NCI-H2227 (cell line): Measurements from ENCODE around the gene MAST4.
A peak's percentile ranks its signal among the peaks of the same experiment; 100 is the strongest.

Source experiments
- DNase-seq: peaks from one replicate; lab custom pipeline; 2025; ENCODE audit not compliant: unreplicated experiment; lab: John Stamatoyannopoulos, UW

MAST4 gene

DNA sequence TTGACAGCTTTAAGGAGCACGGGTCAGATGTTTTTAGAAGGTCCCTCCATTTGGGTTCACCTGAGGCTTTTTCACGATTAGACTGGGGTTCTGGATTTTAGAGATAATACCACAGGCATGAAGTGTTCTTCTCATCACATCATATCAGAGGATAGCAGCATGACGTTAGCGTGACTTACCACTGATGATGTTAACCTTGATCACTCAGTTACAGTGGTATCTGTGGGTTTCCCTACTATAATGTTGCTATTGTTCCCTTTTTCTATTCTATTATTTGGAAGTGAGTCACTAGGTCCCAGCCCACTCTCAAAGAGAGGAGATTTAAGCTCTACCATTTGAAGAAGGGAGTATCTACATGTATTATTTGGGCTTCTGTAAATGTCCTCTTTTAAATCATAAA, 300.0 kb downstream of the MAST4 start:
- DNase-seq = no peak

DNA sequence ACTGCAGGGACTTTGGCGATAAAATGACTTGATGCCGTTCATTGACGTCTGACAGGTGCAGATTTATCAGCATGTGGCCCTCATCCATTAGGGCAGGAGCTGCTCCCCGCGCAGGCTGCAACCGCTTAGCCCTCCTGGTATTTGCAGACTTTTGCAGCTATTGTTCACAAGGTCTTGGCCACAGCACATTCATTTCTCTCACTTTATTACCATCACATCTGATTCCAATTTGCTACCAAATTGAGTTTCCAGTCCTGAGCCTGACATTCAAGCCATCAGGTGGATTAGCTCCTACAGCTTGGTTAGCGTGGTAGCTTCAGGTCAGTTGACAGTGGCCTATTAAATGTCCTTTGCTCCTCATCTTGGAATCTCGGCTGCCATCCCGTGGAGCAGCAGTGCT, 301.2 kb downstream of the MAST4 start:
- peak; percentile 29 for DNase-seq

GRCh38 chr5:66898241-66898995, 302.2 kb downstream of the MAST4 start:
- DNase-seq = no peak

GRCh38 chr5:66903218-66903617, 307.0 kb downstream of the MAST4 start:
- DNase-seq = no peak

DNA sequence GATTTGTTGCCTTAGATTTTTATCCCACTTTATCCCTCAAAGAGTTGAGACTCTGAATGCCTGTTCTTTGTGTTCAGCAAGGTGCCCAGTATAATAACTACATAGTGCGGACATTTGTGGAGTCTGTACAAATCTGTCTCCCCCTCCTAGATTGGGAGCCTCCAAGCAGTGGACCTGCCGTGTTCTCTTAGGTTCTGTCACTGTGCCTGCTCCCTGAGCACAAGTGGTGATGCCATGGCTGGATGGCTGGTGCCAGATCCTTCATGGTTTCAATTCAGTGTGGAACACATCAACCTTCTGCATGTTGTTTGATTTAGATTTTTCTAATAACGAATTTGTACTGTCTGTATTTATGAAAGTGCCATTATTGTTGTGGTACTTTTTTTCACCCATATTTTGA, 307.5 kb downstream of the MAST4 start:
- DNase-seq = no peak

- no peak for DNase-seq
Observed at GRCh38 chr5:66904189-66904588, 308.0 kb downstream of the MAST4 start.

- no peak for DNase-seq
Observed at GRCh38 chr5:66906021-66906420, 309.8 kb downstream of the MAST4 start.

DNA sequence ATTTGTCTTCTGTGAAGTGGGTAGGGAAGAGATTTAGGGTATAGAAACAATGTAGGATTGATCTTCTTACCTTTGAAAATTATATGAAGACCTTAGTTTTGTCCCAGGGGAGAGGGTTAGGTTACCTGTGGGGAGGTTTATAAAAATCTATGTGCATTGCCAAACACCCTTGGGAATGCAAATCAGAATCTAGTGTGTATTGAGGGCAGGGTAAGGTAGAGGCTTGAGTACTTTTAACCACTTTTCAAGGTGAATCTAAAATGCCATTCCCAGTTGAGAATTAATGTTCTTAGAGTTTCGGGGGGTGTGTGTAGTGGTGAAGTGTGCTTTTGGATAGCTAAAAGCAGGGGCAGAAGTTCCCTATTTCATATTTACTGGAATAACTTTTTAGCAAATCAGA, 312.0 kb downstream of the MAST4 start:
- no peak for DNase-seq

DNA sequence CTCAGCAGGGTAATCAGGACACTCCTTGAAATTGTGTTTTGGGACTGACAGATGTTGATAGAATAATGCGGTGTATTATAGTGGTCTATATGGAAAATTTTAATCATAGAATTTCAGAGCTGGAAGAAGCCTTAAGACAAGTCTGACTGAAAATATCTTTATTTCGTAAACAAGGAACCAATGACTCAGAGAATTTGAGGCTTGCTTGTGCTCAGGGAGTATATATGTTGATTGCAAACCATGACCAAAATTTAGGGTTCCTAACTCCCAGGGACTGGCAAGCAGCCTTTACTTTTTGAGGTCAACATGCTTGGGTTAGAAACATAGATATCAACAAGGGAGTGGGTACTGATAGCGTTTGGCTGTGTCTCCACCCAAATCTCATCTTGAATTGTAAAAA, 313.2 kb downstream of the MAST4 start:
- DNase-seq = no peak

GRCh38 chr5:66912787-66913186, 316.6 kb downstream of the MAST4 start:
- DNase-seq = no peak

- no peak for DNase-seq
Observed at GRCh38 chr5:66915531-66915930, 319.3 kb downstream of the MAST4 start.

GRCh38 chr5:66922881-66923280, 326.7 kb downstream of the MAST4 start:
- DNase-seq = no peak

DNA sequence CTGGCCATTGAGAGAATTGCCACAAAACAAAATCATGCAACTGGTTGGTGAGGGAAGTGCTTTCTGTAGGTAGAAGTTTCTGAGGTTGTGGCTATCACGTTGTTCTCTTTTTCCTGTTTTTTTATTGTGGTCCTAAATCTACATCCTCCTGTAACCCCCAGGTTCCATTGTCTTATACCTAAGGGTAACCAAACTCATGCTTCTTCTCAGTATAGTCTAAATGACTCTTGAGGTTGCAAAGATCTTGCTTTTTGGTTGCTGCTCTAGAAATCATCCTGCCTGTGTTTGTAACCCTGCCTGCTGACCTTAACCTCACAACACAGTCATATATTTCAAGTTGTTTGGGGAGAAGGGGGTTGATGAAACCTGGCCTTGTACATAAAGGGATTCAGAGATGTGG, 327.3 kb downstream of the MAST4 start:
- no peak for DNase-seq

DNA sequence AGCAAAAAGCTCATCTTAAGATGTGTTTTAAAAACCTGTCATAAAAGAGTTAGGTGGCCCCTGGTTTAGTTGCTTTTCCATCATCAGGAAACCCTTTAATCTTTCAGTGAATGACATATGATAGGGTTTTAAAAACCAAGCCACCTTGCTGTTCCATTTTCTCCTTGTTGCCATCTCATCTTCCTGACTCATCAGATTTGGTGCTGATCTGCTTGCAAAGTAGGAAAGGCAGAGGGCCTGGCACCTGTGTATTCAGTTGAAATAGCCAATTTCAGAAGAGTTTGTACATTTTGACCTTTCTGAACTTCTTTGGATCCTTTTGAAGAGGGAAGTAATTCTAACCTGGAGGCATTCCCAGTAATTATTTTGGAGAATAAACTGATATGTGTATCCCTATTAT, 327.7 kb downstream of the MAST4 start:
- no peak for DNase-seq

GRCh38 chr5:66927140-66927539, 330.9 kb downstream of the MAST4 start:
- DNase-seq = no peak

GRCh38 chr5:66929281-66929680, 333.1 kb downstream of the MAST4 start:
- no peak for DNase-seq

DNA sequence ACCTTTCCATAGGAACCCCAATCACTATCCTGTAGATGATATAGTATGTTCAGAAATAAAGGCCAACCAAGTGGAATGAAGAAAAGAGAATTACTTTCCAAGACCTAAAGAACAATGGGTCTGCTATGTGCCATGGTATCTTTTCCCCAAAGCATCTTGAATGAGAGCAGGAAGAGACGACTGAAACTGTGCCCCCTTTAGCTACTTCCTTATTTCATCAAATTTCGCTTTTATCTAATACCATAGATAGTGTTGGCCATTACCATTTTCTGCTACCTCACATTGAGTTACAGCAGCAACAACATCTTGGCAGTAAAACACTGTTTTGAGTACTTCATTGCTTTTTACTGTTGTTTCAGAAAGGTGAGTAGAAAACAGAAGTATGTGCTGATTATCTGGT, 333.8 kb downstream of the MAST4 start:
- no peak for DNase-seq

DNA sequence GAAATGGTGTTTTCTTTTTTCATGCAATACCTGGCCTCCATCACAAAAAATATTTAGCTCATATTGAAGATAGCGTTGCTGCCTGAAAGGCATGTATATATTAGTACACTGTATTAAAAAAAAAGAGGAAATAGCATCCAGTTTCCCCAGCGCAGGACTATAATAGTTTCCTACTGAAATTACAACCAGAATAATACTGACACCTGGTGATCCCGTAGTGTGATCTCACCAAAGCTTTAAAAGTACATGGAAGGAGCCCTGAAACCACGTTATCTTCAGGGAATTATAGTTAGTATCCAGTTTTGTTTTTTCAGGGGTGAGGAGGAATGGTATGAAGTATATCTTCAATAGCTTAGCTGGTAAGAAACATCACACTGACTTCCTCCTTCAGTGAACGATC, 335.5 kb downstream of the MAST4 start:
- DNase-seq = no peak

DNA sequence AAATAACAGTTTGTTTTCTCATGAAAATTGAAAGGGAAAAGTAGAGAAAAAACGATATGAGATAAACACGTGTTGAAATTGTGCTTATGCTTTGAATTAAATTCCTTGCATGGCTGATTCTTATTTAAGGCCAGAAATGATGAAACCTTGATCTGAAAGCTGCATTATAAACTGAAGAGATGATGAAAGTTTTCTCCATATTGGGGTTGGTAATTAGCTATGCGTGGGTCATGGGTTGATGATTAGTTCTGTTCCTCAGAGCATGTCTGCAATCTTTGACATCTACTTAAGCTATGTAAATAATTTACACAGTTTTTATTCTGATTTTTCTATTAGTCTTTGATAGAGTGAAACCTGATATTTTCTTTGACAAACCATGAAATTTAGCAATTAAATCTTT, 336.3 kb downstream of the MAST4 start:
- no peak for DNase-seq

GRCh38 chr5:66933066-66933465, 336.9 kb downstream of the MAST4 start:
- DNase-seq = no peak

DNA sequence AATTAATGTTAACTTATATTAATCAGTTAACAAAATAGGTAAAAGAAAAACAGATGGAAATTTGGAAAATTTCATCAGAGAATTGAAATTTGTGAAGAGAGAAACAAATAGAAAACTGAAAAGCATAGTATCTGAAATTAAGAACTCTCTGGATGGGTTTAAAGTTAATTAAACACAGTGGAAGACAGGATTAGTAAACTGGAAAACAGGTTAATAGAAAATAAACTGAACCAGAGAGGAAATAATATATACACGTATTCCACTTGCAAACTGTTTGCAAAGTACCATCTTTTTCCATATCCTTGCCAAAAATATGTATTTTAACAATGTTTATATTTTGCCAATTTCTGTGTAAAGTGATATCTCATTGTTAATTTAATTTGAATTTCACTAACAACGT, 342.9 kb downstream of the MAST4 start:
- DNase-seq = no peak

DNA sequence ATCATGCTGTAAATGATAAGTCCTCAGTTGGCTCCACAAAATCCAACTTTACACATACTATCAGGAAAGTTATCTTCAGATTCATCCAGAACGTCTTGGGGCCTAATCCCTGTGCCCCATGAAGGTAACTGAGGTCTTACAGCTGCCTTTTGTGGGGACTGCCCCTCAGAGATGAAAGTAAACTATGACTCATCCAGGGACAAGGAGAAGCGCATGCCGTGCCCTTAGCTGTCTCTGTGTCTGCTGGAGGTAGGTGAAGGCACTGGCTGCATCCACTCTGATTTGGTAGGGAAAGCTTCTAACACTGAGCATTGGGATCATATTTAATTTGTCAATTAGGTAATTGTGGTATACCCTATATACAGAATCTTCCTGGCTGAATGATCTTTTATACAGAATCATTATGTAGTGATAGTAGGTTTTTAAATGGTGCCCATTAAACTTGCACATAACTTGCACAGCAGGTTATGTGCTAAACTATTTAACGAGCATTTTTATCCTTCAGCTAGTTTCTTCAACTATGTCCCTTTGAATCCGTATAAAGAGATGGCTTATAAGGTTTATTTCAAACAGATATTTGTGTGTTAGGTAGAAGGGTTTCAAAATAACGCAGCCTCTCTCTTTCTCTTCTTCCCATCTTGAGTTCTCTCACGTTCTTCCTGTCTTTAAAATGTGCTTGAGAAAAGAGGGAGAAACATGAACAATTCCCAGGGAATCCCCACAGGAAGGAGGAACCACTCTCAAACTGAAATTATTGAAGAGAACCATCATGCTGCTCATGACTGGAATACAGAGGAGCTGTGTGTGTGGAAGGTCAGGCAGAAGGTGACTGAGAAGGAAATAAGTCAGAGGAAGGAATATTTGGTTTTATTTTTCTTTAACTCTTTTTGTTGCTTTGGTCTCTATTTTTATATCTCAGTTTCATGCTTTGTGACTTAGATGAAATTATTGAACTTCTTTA, 349.5 kb downstream of the MAST4 start:
- no peak for DNase-seq
